Epithelial cell of esophagus (primary cell): ENCODE data around the gene USP34.

ENCODE experiments used
- DNase-seq: peaks from one replicate; pipeline ENCODE4 v3.0.0; 2010; ENCODE audit warnings: low read depth
- H3K4me3 ChIP-seq: 2 replicates; pipeline ENCODE4 v1.5.1; 2011; ENCODE audit warnings: mild to moderate bottlenecking, low read length, control low read depth
- TF ChIP-seq, protein P1 (sequence below): IDR thresholded peaks from 2 replicates; pipeline ENCODE4 v1.5.1; 2011; ENCODE audit warnings: low read depth, mild to moderate bottlenecking, low read length, control low read depth, inconsistent platforms; ENCODE audit not compliant: insufficient read depth; ENCODE audit errors: missing control alignments

USP34 gene

DNA sequence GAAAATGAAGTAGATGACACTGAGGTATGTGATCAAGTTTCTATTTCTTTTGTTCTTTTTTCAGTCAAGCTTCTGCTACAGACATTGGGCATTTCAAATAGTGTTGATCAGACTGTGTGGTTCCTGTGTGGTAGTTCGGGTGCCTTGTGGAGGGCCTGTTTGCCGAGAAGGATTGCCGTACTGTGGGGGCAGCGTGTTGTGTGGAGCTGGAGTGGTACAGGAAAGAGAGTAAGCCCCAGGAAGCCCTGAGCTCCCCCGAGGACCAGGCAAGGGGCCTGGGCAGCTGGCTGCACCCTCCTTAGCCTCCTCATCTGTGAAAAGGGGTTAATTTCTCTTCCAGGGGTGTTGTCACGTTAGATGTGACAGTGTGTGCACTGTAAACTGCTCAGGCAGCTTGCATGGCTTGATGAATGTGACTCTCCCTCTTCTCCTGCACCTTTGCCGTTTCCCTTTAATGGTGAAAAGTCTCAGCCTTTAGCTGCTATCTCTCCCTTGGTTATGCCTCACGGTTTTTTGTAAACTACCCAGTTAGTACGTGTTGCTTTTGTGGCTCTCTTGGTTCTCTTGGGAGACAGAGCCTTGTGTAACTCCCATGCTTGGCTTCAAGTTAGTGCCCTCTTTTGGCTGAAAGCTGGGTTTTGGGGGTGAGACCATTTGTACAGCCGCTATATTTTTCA lies 289.4 kb downstream of the USP34 start:
- TF ChIP-seq, protein P1, sequence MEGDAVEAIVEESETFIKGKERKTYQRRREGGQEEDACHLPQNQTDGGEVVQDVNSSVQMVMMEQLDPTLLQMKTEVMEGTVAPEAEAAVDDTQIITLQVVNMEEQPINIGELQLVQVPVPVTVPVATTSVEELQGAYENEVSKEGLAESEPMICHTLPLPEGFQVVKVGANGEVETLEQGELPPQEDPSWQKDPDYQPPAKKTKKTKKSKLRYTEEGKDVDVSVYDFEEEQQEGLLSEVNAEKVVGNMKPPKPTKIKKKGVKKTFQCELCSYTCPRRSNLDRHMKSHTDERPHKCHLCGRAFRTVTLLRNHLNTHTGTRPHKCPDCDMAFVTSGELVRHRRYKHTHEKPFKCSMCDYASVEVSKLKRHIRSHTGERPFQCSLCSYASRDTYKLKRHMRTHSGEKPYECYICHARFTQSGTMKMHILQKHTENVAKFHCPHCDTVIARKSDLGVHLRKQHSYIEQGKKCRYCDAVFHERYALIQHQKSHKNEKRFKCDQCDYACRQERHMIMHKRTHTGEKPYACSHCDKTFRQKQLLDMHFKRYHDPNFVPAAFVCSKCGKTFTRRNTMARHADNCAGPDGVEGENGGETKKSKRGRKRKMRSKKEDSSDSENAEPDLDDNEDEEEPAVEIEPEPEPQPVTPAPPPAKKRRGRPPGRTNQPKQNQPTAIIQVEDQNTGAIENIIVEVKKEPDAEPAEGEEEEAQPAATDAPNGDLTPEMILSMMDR: no peak
- H3K4me3 ChIP-seq: no peak overlapping the region
- DNase-seq: no peak

DNA sequence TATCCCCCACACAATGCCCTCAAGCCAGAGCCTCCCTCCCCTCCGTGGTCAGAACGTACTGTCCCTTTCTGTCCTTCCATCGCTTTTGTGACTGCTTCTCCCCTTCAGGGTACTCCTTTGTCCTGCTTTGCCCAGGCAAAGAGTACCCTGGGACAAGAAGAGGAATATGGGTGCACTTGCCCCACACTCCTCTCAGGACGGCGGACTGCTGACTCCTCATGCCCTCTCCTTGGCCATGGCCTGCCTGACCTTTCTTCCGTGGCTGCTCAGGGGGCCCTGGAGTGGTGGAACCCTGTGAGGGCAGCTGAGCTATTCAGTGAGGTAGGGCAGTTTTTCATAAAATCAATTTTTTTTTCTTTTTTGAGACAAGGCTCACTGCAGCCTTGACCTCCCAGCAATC lies 290.2 kb downstream of the USP34 start:
- no peak for DNase-seq
- H3K4me3 ChIP-seq: no peak overlapping the region
- TF ChIP-seq, protein P1: no peak

DNA sequence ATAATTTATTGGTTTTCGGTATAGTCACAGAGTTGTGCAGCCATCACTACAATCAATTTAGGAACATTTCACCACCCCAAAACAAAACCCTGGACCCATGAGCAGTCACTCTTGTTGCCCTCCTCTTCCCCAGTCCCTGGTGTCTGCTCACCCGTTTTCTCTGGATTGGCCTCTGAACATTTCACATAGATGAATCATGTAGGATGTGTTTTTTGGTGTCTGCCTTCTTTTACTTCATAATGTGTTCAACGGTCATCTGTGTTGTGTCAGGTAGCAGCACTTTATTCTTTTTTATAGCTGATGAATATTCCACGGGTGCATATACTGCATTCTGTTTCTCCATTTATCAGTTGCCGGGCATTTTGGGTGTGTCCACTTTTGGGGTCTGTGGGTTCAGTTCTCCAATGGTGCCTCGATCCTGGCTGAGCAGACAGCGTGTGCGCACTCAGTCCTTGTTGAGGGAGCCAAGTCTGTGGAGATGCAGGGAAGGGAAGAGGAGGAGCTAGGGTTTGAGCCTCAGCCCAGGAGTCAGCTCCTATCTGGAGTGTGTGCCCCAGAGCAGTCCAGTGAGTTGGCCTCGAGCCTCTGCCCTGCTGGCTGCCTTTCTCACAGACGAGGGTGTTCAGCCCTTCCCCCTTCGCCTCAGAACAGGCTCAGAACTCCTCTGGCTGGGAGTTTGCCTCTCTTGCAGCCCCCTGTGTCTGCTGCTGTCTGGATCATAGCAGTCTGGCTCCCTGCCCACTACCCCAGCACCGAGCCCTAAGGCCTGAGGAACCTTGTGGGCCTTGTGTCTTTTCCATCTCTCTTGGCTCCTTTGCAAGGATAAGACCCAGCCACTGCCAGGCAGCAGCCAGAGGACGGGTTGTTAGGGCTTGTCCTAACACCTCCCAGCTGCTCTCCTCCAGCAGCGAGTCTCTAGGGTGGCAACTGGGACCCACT lies 290.9 kb downstream of the USP34 start:
- TF ChIP-seq, protein P1: no peak
- peak; percentile 54 for DNase-seq
- no peak overlapping the region for H3K4me3 ChIP-seq

DNA sequence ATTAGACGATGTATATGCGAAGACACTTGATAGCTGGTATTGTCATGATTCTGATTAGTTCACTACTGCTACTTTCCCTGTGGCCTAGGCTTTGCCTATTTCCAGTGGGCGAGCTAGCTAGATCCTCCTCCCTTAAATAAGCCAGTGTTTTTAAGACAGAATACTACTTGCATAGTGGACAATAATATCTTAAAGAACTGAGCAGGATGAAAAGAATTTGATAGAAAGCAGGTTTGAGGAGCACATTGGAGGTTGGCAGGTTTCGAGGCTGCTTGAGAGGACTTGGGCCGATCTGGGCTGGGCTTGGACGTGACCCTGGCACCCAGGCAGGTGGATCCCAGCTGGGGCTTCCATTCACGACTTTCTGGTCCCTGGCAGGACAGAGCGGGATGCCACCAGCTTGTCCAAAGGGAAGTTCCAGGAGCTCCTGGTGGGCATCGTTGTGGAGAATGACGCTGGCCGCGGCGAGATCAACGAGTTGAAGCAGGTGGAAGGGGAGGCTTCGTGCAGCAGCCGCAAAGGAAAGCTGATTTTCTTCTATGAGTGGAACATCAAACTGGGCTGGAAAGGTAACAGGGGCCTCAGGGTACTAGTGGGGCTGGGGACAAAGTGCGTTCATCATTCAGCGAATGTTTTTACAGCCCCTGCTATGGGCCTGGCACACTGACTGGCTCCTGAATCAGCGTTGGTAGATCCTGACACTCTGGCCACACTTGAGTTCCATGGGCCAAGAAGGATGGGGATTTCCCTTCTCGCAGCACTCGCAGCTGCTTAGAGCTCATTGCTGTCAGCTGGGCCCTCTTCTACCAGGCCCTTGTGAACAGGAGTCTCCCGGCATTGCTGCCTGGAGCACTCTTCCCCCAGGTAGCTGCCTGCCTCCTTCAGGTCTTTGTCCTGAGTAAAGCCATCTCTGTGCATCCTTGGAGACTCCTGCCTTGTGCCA lies 292.0 kb downstream of the USP34 start:
- peak; percentile 37 for DNase-seq
- H3K4me3 ChIP-seq: peak overlapping the region; percentile 64
- TF ChIP-seq, protein P1: no peak

DNA sequence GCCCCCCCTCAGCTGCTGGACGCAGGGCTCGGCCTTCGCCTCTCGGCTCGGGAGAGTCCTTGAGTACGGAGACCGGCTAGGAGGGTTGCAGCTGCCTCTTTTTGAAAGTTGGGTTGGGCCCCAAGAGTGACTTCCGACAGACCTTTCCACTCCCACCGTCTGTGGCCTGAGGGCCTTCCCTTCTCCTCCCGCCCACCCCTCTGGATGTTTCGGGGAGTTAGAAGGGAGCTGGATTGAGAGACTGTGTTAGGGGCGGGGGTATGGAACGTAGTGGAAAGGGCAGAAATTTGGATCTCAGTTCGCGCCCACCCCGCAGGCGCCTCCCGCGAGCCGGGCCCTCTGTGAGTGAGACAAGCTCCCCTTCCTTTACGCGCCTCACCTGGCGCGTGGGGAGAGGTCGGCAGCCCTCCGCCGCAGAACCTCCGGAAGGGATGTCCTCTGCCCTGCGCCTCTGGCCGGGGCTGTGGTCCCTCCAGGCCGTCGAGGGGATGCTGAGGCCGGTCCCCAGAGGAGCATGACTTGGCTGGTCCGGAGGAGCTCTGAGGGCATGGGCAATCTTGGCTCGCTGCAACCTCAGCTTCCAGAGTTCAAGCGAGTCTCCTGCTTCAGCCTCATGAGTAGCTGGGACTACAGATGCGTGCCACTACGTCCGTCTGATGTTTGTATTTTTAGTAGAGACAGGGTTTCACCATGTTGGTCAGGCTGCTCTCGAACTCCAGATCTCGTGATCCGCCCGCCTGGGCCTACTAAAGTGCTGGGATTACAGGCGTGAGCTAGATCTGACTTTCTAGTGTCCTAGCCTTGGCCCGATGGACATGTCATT lies 292.9 kb downstream of the USP34 start:
- TF ChIP-seq, protein P1: no peak
- peak overlapping the region; percentile 64 for H3K4me3 ChIP-seq
- peak; percentile 26 for DNase-seq
